ENCODE data around the gene NCKAP5. TPM values are rescaled to one million over a fixed set of nuclear protein-coding genes. Genes with fewer than 3 reads are reported as not detected.

The NCKAP5 gene
- total and polyA plus RNA-seq, 10 donors, result 0.39 to 6.0 (median 3.3) TPM

DNA sequence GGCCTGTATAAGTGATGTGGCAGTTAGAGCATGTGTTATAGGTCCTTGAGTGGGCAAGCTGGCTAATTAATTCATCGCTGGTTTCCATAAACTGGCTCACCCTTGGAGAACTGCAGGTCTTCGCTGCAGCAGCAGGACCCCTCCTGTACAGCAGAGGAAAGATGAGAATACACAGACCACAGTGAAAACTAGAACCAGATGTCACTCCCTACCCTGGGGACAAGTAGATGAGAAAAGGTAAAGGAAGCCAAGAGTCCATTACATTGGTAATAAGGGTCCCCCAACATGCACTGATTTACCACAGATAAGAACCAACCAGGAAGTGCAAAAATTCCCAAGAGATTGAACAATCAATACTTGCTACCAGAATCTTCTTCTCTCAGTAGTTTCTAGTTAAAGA is 482.6 kb downstream of the NCKAP5 start:
- no peak for DNase-seq
- 87 to 92% (median 88%) methylated on average over 2 of the region's 2 CpGs for WGBS, 5 donors
- Histone ChIP-seq H3K9me3 (no peaks in the 10 kb centered on the region), H3K4me1 (no peaks in the 10 kb centered on the region), H3K36me3 (no peaks in the 10 kb centered on the region), H3K27me3 (replicated peaks in 1 of 7) (no peaks in the 10 kb centered on the region), H3K4me3 (no peak overlapping the region), H3K27ac (no peak overlapping the region)
- intact Hi-C loops (cut with DNase I; ENCODE audit: low total_unique reads), result no loop called here
- TF ChIP-seq, protein P1, sequence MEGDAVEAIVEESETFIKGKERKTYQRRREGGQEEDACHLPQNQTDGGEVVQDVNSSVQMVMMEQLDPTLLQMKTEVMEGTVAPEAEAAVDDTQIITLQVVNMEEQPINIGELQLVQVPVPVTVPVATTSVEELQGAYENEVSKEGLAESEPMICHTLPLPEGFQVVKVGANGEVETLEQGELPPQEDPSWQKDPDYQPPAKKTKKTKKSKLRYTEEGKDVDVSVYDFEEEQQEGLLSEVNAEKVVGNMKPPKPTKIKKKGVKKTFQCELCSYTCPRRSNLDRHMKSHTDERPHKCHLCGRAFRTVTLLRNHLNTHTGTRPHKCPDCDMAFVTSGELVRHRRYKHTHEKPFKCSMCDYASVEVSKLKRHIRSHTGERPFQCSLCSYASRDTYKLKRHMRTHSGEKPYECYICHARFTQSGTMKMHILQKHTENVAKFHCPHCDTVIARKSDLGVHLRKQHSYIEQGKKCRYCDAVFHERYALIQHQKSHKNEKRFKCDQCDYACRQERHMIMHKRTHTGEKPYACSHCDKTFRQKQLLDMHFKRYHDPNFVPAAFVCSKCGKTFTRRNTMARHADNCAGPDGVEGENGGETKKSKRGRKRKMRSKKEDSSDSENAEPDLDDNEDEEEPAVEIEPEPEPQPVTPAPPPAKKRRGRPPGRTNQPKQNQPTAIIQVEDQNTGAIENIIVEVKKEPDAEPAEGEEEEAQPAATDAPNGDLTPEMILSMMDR (IDR thresholded peaks at IDR 0.05 in 8 of 11, conservative IDR thresholded peaks at IDR 0.05 in 3 of 11), result no peak
- TF ChIP-seq POLR2AphosphoS5 (IDR thresholded peaks at IDR 0.05) (no peak), POLR2A (IDR thresholded peaks at IDR 0.05) (no peak)

DNA sequence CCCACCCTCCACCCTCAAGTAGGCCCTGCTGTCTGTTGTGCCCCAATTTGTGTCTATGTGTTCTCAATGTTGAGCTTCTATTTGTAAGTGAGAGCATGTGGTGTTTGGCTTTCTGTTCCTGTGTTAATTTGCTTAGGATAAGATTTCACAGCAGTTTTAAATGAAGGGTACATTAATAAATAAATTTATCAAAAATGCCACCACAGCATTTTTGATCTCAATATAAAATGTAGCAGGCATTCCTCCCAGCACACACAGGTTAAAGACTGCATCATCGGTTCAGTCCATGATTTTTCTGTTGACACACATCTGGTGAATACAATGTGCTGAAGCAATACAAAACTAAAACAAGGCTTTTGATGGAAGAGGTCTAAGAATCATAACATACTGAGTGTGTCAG is 486.2 kb downstream of the NCKAP5 start:
- Histone ChIP-seq H3K36me3 (no peaks in the 10 kb centered on the region), H3K9me3 (no peaks in the 10 kb centered on the region), H3K4me3 (no peak overlapping the region), H3K27ac (no peak overlapping the region), H3K4me1 (no peaks in the 10 kb centered on the region), H3K27me3 (replicated peaks in 1 of 7) (no peaks in the 10 kb centered on the region)
- DNase-seq, result no peak
- TF ChIP-seq POLR2AphosphoS5 (IDR thresholded peaks at IDR 0.05), result no peak
- TF ChIP-seq, protein P1 (IDR thresholded peaks at IDR 0.05 in 8 of 11, conservative IDR thresholded peaks at IDR 0.05 in 3 of 11), result no peak
- no peak for TF ChIP-seq POLR2A (IDR thresholded peaks at IDR 0.05)
- WGBS, 5 donors, result 90 to 96% (median 92%) methylated on average over 1 of the region's 1 CpG
- intact Hi-C loops (cut with DNase I; ENCODE audit: low total_unique reads), result no loop called here

- no peaks in the 10 kb centered on the region for H3K9me3 ChIP-seq
- intact Hi-C loops (cut with DNase I; ENCODE audit: low total_unique reads), result no loop called here
- WGBS, 5 donors, result 89 to 99% (median 93%) methylated on average over 2 of the region's 2 CpGs
- H3K27ac ChIP-seq, result no peak overlapping the region
- TF ChIP-seq POLR2AphosphoS5 (IDR thresholded peaks at IDR 0.05), result no peak
- TF ChIP-seq POLR2A (IDR thresholded peaks at IDR 0.05), result no peak
- TF ChIP-seq, protein P1 (IDR thresholded peaks at IDR 0.05 in 8 of 11, conservative IDR thresholded peaks at IDR 0.05 in 3 of 11), result no peak
- no peaks in the 10 kb centered on the region for H3K36me3 ChIP-seq
- H3K4me3 ChIP-seq, result no peak overlapping the region
- H3K27me3 ChIP-seq (replicated peaks in 1 of 7), result no peaks in the 10 kb centered on the region
- H3K4me1 ChIP-seq, result no peaks in the 10 kb centered on the region
- DNase-seq, result no peak
Measured at GRCh38 chr2:133080822-133081221, 487.4 kb downstream of the NCKAP5 start.

DNA sequence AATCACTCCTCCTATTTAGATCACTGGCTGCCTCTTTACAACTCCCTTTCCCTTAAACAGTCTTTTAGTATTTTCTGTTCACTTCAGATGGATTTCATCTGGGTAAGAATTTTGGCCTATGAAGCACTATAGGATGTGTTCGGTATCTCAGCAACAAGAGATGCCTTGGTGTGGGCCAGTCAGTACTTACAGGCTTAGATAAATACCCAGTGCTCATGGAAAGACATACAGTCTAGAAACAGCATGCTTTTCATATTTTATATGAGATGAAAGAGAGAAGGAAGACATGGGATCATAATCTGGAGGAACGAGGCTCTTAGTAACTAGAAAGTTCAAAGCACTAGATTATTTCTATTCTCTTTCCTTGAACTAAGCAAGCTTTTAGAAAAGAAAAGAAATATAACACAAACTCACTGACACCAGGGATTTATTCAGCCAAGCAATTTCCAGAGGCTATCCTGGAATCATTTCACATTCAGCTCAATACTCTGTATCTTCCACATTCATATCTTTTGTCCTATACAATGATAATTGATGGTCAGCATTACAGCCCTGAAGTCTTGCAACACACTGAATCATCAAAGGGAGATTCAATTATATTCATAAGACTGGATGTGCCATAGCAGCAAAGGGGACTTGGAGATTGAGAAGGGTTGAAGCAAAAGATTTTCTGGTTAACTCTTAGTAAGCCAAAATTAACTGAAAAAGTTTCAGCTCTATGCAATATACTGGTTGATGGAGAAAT is 489.4 kb downstream of the NCKAP5 start:
- no peaks in the 10 kb centered on the region for H3K36me3 ChIP-seq
- TF ChIP-seq, protein P1 (IDR thresholded peaks at IDR 0.05 in 8 of 11, conservative IDR thresholded peaks at IDR 0.05 in 3 of 11), result no peak
- no peak for TF ChIP-seq POLR2AphosphoS5 (IDR thresholded peaks at IDR 0.05)
- no peak for TF ChIP-seq POLR2A (IDR thresholded peaks at IDR 0.05)
- 63 to 84% (median 74%) methylated on average over 2 of the region's 2 CpGs for WGBS, 5 donors
- intact Hi-C loops (cut with DNase I; ENCODE audit: low total_unique reads), result no loop called here
- no peak for DNase-seq
- no peak overlapping the region for H3K4me3 ChIP-seq
- H3K4me1 ChIP-seq, result no peaks in the 10 kb centered on the region
- H3K27me3 ChIP-seq (replicated peaks in 1 of 7), result no peaks in the 10 kb centered on the region
- no peak overlapping the region for H3K27ac ChIP-seq
- H3K9me3 ChIP-seq, result peaks cover 0 to 14% (median 0%) of the 10 kb centered on the region in 8 donors

Measured in spleen (tissue), 11 donors.